Glutamatergic neuron (in vitro differentiated cells): Measurements from ENCODE around the gene PRR33. TPM values are rescaled to one million over a fixed set of nuclear protein-coding genes. Genes with fewer than 3 reads are reported as not detected.
"Not testable (repeated sequence)": the region's sequence is repeated elsewhere in the genome, so short reads cannot be mapped to it uniquely, and the experiment has no call there.

ENCODE experiments used
- DNase-seq: peaks from one replicate; pipeline ENCODE4 v3.0.0; 2022
- H3K27ac Mint-ChIP-seq: one replicate; pipeline ENCODE4 v1.8.0; 2020; ENCODE audit warnings: mild to moderate bottlenecking, mixed read lengths, inconsistent platforms; ENCODE audit not compliant: unreplicated experiment
- H3K27me3 Mint-ChIP-seq: one replicate; pipeline ENCODE4 v1.8.0; 2020; ENCODE audit warnings: mild to moderate bottlenecking, moderate library complexity, mixed read lengths, inconsistent platforms; ENCODE audit not compliant: unreplicated experiment
- H3K36me3 Mint-ChIP-seq: one replicate; pipeline ENCODE4 v1.8.0; 2020; ENCODE audit warnings: mild to moderate bottlenecking, mixed read lengths, inconsistent platforms; ENCODE audit not compliant: unreplicated experiment
- H3K4me1 Mint-ChIP-seq: one replicate; pipeline ENCODE4 v1.8.0; 2020; ENCODE audit warnings: mild to moderate bottlenecking, low read depth, mixed read lengths, inconsistent platforms; ENCODE audit not compliant: unreplicated experiment
- H3K4me3 Mint-ChIP-seq: one replicate; pipeline ENCODE4 v1.8.0; 2020; ENCODE audit warnings: mild to moderate bottlenecking, mixed read lengths, inconsistent platforms; ENCODE audit not compliant: unreplicated experiment
- H3K9me3 Mint-ChIP-seq: one replicate; pipeline ENCODE4 v1.8.0; 2020; ENCODE audit warnings: mild to moderate bottlenecking, moderate library complexity, mixed read lengths, inconsistent platforms; ENCODE audit not compliant: unreplicated experiment
- CTCF ChIP-seq: fragments of 200-600 bp; sonication (generic); IDR thresholded peaks from one replicate; pipeline ENCODE4 v1.5.0; 2021; ENCODE audit not compliant: partially characterized antibody, unreplicated experiment
- total RNA-seq: library from RNA; stranded (reverse); fragmentation: NEBNext Ultra II Directional; extraction: Animal tissue kit (Norgen Biotek cat#: 25700); gene quantifications from one replicate; pipeline ENCODE4 v1.2.1, GENCODE V29; 2021; ENCODE audit not compliant: unreplicated experiment

The PRR33 gene
- total RNA-seq, 1 donor from 2014 or later, result not detected

- no peaks in the 10 kb centered on the region for H3K36me3 Mint-ChIP-seq
- H3K4me3 Mint-ChIP-seq, result no peak overlapping the region
- H3K4me1 Mint-ChIP-seq, result no peaks in the 10 kb centered on the region
- H3K27me3 Mint-ChIP-seq, result peaks cover 2% of the 10 kb centered on the region
- no peak for DNase-seq
- no peaks in the 10 kb centered on the region for H3K9me3 Mint-ChIP-seq
- no peak for TF ChIP-seq CTCF
- no peak overlapping the region for H3K27ac Mint-ChIP-seq
Measured at GRCh38 chr11:1888347-1888753, 3.3 kb downstream of the PRR33 start.

GRCh38 chr11:1887451-1888346 is 4.0 kb downstream of the PRR33 start:
- H3K4me3 Mint-ChIP-seq, result no peak overlapping the region
- TF ChIP-seq CTCF, result no peak
- H3K27me3 Mint-ChIP-seq, result peaks cover 2% of the 10 kb centered on the region
- no peak for DNase-seq
- no peaks in the 10 kb centered on the region for H3K9me3 Mint-ChIP-seq
- H3K4me1 Mint-ChIP-seq, result no peaks in the 10 kb centered on the region
- H3K27ac Mint-ChIP-seq, result no peak overlapping the region
- H3K36me3 Mint-ChIP-seq, result no peaks in the 10 kb centered on the region

GRCh38 chr11:1886551-1886950 is 5.1 kb downstream of the PRR33 start:
- not testable (repeated sequence) for H3K4me3 Mint-ChIP-seq, H3K9me3 Mint-ChIP-seq, DNase-seq, H3K27me3 Mint-ChIP-seq, H3K27ac Mint-ChIP-seq, H3K4me1 Mint-ChIP-seq, H3K36me3 Mint-ChIP-seq

GRCh38 chr11:1884303-1884700 is 7.4 kb downstream of the PRR33 start:
- Mint-ChIP-seq H3K36me3 (no peaks in the 10 kb centered on the region), H3K27me3 (peaks cover 2% of the 10 kb centered on the region), H3K9me3 (no peaks in the 10 kb centered on the region), H3K4me3 (no peak overlapping the region), H3K4me1 (no peaks in the 10 kb centered on the region), H3K27ac (no peak overlapping the region)
- no peak for TF ChIP-seq CTCF
- DNase-seq, result no peak

- H3K27me3 Mint-ChIP-seq, result peaks cover 2% of the 10 kb centered on the region
- no peak for DNase-seq
- H3K4me1 Mint-ChIP-seq, result no peaks in the 10 kb centered on the region
- no peaks in the 10 kb centered on the region for H3K36me3 Mint-ChIP-seq
- H3K27ac Mint-ChIP-seq, result no peak overlapping the region
- no peak overlapping the region for H3K4me3 Mint-ChIP-seq
- H3K9me3 Mint-ChIP-seq, result no peaks in the 10 kb centered on the region
- TF ChIP-seq CTCF, result no peak
Measured at GRCh38 chr11:1883346-1884302, 8.1 kb downstream of the PRR33 start.
